Ishikawa (cell line): ENCODE measurements around the gene CD46.

Experiments
- CEBPB ChIP-seq: IDR thresholded peaks from 2 replicates; pipeline ENCODE4 v1.6.1; 2012
- CREB1 ChIP-seq: IDR thresholded peaks from 2 replicates; pipeline ENCODE4 v1.6.1; 2012; ENCODE audit warnings: low read depth
- EGR1 ChIP-seq: IDR thresholded peaks from 2 replicates; pipeline ENCODE4 v1.6.1; 2012
- EP300 ChIP-seq: IDR thresholded peaks from 2 replicates; pipeline ENCODE4 v1.6.1; 2012; ENCODE audit warnings: borderline replicate concordance
- FOXM1 ChIP-seq: IDR thresholded peaks from 2 replicates; pipeline ENCODE4 v1.6.1; 2012; ENCODE audit warnings: low read depth, borderline replicate concordance
- MAX ChIP-seq: IDR thresholded peaks from 2 replicates; pipeline ENCODE4 v1.6.1; 2012
- NFIC ChIP-seq: IDR thresholded peaks from 2 replicates; pipeline ENCODE4 v1.6.1; 2012
- RAD21 ChIP-seq: IDR thresholded peaks from 2 replicates; pipeline ENCODE4 v1.6.1; 2012; ENCODE audit warnings: low read depth
- TAF1 ChIP-seq: IDR thresholded peaks from 2 replicates; pipeline ENCODE4 v1.6.1; 2012; ENCODE audit warnings: low read depth, mild to moderate bottlenecking
- TCF12 ChIP-seq: IDR thresholded peaks from 2 replicates; pipeline ENCODE4 v1.6.1; 2012; ENCODE audit warnings: low read depth
- TEAD4 ChIP-seq: IDR thresholded peaks from 2 replicates; pipeline ENCODE4 v1.6.1; 2012
- USF1 ChIP-seq: IDR thresholded peaks from 2 replicates; pipeline ENCODE4 v1.6.1; 2012
- YY1 ChIP-seq: IDR thresholded peaks from 2 replicates; pipeline ENCODE4 v1.6.1; 2012; ENCODE audit warnings: low read depth
- ZBTB7A ChIP-seq: IDR thresholded peaks from 2 replicates; pipeline ENCODE4 v1.6.1; 2012; ENCODE audit warnings: low read depth
- TF ChIP-seq, protein P1 (sequence below): IDR thresholded peaks from 2 replicates; pipeline ENCODE4 v1.6.1; 2012; ENCODE audit warnings: low read depth, mild to moderate bottlenecking

CD46 gene

DNA sequence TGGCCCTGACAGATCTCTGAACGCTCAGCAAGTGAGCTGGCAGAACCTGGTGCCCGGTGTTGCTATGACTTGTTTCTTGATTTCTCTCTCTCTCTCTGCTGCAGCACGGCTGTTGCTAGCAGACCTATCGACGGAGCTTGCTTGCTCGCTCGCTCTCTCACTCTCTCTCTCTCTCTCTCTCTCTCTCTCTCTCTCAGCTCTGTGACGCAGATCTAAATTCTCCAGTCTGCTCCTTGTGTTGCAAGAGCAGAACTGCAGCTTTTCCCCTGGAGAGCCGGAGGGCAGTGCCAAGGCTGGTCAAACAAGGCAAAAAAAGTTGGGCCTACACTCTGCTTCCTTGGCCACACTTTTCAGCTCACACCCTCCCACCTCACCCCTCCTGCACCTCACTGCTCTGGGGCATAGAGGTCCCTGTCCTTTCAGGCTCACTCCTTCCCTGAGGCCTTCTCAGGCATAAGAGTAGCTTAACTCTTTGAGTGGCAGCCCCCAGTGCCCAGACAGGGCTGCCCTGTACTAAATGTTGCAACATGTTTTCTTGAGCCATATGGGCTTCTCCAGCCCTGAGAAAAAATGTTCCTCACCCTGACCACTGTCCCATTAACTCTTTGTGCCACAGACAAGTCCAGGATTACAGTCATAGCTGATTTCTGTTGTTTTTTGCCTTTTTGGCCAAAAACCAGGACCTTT lies 72.2 kb downstream of the CD46 start:
- TF ChIP-seq EP300 (no peak), CREB1 (peak; percentile 76), NFIC (peak; percentile 64), MAX (peak; percentile 65), CEBPB (peak; percentile 82), USF1 (0 out of 2 replicates have a peak, but pooled peaks have one; percentile 39), RAD21 (peak; percentile 15; the same call in 1 of the 2 replicates), TEAD4 (peak; percentile 75), TAF1 (no peak)

GRCh38 chr1:207824691-207825408 lies 73.0 kb downstream of the CD46 start:
- TF ChIP-seq CREB1 (no peak), CEBPB (no peak), MAX (no peak), EP300 (no peak), USF1 (no peak), RAD21 (no peak), ZBTB7A (no peak), EGR1 (no peak), FOXM1 (no peak)

GRCh38 chr1:207825409-207825695 lies 73.5 kb downstream of the CD46 start:
- no peak for TF ChIP-seq EGR1
- TF ChIP-seq CREB1 = no peak
- no peak for TF ChIP-seq MAX

GRCh38 chr1:207825719-207826556 lies 74.1 kb downstream of the CD46 start:
- TF ChIP-seq ZBTB7A (no peak), TEAD4 (no peak), EGR1 (no peak), CREB1 (no peak), TAF1 (no peak), TCF12 (no peak), CEBPB (no peak)
- TF ChIP-seq, protein P1, sequence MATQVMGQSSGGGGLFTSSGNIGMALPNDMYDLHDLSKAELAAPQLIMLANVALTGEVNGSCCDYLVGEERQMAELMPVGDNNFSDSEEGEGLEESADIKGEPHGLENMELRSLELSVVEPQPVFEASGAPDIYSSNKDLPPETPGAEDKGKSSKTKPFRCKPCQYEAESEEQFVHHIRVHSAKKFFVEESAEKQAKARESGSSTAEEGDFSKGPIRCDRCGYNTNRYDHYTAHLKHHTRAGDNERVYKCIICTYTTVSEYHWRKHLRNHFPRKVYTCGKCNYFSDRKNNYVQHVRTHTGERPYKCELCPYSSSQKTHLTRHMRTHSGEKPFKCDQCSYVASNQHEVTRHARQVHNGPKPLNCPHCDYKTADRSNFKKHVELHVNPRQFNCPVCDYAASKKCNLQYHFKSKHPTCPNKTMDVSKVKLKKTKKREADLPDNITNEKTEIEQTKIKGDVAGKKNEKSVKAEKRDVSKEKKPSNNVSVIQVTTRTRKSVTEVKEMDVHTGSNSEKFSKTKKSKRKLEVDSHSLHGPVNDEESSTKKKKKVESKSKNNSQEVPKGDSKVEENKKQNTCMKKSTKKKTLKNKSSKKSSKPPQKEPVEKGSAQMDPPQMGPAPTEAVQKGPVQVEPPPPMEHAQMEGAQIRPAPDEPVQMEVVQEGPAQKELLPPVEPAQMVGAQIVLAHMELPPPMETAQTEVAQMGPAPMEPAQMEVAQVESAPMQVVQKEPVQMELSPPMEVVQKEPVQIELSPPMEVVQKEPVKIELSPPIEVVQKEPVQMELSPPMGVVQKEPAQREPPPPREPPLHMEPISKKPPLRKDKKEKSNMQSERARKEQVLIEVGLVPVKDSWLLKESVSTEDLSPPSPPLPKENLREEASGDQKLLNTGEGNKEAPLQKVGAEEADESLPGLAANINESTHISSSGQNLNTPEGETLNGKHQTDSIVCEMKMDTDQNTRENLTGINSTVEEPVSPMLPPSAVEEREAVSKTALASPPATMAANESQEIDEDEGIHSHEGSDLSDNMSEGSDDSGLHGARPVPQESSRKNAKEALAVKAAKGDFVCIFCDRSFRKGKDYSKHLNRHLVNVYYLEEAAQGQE = no peak

- TF ChIP-seq YY1 (no peak), RAD21 (no peak)
Observed at GRCh38 chr1:207826557-207827487, 75.0 kb downstream of the CD46 start.

DNA sequence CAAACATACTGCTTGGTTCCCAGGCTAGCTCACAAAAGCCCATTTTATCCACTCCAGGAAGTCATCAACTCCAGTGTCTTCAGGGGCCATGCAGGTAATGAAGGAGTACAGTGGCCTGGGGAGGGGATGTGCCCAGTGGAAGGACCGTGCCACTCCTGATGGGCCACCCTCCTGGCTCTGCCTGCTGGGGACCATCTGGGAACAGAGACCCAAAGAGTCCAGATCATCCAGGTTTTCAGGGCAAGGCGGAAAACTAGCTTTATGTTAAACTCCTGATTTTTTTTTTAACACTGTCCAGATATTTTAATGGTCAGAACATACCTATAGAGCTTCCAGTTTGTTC lies 75.6 kb downstream of the CD46 start:
- TF ChIP-seq TEAD4 (no peak), ZBTB7A (no peak), TCF12 (no peak), MAX (no peak), EP300 (no peak), TAF1 (no peak), CEBPB (no peak), CREB1 (no peak)
- TF ChIP-seq, protein P1 = no peak
